Activated CD4-positive, CD25-positive, alpha-beta regulatory T cell treated with anti-CD3 and anti-CD28 coated beads, Interleukin-2, amount 50 U/mL, for 24 hours (primary cell): ENCODE results near the gene FNDC3B.
"Not testable (repeated sequence)": the region's sequence is repeated elsewhere in the genome, so short reads cannot be mapped to it uniquely, and the experiment has no call there.

Experiments
- ATAC-seq, 2 donors: fragments of 150-1000 bp; cut with Tn5 transposase; one replicate each; pipeline ENCODE4 v1.10.0; 2021; ENCODE audit warnings: mild to moderate bottlenecking in 1 of 2, moderate library complexity in 1 of 2

FNDC3B gene

DNA sequence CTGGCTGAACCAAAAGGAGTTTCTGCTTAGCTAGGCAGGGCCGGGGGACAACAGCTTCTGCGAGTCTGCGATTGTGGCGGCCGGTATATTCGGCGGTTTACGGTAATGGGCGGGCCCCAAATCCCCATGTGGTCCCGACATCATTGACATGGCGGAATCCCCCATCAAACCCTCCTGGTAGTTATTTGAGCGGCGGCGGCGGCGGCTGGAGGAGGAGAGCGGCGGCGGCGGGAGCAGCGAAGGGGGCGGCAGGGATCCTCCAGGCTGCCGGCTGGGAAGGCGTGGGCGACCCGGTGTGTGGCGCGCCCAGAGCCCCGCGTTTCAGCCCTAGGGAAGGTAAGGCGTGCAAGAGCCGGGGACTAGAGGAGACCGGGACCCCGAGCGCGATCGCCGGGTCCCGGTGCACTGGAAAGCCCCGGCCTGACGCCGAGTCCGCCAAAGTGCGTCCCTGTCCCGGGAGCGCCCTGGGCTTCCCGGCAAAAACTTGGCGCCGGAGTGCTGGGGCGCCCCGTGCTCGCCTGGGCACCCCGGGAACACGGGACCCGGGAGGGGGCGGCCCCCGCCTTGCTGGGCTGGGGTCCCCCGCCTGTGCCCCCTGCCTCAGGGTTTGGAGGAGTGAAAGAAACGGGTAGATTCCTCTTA, at the start of gene FNDC3B:
Gene FNDC3B, plus strand, starts transcription at position 143 of the 642 bp plus-strand sequence. CDS start 72,902 bp downstream, outside the sequence.
- peak; percentile 91 to 96 for ATAC-seq

DNA sequence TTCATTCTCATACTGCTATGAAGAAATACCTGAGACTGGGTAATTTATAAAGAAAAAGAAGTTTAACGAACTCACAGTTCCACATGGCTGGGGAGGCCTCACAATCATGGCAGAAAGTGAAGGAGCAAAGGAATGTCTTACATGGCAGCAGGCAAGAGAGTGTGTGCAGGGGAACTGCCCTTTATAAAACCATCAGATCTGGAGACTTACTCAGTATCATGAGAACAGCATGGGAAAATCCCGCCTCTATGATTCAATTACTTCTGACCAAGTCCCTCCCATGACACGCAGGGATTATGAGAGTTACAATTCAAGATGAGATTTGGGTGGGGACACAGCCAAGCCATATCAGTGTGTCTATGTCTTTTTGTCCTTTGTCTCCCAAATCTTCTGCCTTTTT, 49.1 kb upstream of the FNDC3B start:
- not testable (repeated sequence) for ATAC-seq

DNA sequence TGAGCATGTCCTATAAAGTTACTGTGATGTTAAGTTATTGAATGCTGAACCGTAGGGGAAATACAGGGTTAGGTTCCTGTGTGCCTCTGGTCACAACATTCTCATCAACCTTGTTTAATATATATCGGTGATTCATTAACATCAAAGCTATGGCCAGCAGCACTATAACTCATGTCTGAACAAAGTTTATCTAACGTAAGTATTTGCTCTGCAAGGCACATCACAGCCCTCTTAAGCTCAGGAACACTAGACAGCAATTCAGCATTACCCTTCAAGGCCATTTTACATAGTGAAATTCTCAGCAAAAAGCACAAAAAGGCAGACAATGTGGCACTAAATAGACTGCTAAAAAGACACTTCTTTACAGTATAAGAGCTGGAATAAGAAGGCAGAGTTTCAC, 48.2 kb upstream of the FNDC3B start:
- no peak for ATAC-seq

DNA sequence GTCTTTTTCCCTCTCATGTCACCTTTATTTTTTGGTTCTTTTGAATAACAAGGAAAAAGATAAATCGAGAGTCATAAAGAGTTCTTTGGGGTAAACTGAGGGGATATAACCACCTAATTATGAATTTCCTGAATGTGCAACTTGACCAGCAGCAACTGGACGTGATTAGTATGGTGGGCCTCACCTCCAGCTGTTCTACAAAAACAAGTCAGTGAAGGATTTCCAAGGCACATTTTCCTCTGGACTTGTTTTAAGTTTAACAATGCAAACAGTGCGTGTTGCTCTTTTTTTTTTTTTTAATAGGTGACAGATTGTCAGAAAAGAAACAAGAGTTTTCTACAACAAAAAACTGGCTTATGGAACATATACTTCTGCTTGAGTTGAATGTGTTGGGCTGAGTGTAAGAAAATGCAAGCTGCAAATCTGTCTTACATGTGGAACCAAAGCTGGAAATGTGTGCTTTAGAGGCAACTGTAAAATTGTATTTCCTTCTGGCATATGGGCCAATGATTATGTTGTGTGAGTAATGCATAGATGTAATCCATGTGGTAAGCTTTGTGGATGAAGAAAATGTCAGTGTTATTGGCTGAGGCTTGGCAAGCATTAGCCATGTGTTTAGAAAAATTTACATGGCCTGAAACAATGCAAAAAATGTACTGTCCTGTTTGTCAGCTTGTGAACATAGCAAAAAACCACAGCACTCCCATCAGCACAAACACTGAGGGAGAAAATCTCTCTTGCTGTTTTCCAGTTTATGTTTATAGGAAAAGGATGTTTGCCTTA, 44.5 kb upstream of the FNDC3B start:
- ATAC-seq, result no peak

DNA sequence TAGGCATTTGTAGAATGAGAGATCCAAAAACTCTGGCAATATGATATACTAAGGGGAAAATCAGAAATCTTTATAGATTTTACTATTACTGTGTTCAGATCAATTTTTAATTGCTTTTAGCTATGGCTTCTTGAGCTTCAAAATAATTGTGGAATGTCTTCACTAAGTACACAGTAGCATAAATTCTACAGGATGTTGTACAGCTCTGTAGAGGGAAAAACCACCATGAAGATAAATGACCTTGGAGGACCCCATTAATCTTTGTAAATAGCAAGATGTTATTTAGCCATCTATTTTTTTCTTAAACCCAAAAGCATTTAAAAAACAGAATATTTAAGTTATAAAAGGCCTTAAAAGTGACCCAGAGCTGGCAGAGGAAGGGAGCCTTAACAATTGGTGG, 43.9 kb upstream of the FNDC3B start:
- no peak for ATAC-seq

DNA sequence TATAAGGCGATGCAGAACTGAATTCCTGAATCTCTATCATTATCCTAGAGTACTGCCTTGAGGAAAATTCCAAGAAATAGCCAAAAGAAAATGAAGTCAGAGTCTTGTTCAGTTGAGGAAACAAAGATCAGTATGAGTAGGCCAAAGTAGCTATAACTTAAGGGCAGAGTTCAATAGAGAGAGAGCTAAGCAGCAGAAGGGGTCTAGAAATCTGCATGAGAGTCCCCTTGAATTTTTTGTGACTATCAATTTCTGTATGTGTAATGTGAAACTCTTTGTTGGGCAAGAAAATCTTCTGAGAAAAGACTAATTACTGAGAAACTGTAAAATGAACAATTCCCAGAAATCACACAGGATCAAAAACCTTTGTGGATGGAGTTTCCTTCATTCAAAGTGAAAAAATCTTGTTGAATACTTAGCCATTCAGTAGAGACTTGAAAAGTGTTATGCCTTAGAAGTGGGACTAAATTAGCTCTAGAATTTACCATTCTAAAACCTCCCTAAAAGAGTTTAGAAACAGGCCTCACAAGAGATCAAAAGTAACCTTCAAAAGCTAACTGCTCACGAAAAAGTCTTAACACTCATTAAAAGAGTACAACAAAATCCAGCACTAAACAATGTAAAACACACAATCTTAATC, 43.1 kb upstream of the FNDC3B start:
- ATAC-seq, result no peak

DNA sequence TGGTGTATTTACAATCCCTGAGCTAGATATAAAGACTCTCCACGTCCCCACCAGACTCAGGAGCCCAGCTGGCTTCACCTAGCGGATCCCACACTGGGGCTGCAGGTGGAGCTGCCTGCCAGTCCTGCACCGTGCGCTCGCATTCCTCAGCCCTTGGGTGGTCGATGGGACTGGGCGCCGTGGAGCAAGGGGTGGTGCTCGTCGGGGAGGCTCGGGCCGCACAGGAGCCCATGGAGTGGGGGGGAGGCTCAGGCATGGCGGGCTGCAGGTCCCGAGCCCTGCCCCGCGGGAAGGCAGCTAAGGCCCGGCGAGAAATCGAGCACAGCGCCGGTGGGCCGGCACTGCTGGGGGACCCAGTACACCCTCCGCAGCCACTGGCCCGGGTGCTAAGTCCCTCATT, 40.6 kb upstream of the FNDC3B start:
- not testable (repeated sequence) for ATAC-seq

DNA sequence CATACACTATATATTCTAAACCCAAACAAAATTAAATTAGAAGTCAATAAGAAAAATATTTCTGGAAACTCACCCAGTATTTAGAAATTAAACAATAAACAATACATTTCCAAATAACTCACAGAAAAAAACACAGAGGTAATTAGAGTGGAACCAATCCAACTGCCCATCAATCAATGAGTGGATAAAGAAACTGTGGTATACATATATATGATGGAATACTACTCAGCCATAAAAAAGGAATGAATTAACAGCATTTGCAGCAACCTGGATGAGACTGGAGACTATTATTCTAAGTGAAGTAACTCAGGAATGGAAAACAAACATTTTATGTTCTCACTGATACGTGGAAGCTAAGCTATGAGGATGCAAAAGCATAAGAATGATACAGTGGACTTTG, 37.8 kb upstream of the FNDC3B start:
- ATAC-seq, result not testable (repeated sequence)

DNA sequence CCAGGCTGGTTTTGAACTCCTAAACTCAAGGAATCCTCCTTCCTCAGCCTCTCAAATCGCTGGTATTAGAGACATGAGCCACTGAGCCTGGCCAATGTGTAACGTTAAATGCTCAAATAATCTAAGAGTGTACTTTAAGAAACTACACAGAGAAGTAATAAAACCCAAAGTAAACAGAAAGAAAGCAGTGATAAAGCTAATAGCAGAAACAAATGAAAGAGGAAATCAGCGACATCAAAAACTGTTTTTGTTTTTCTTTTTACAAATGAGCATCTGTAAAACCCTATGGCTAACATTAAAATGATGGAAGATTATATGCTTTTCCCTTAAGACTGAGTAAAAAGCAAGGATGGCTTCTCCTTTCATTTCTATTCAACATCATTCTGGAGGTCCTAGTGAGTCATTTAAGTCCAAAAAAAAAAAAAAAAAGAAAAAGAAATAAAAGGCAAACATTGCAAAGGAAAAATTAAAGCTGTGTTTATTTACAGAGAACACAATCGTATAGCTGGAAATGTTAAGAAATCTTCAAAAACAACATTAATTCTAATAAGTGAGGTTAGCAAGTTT, 36.8 kb upstream of the FNDC3B start:
- no peak for ATAC-seq

DNA sequence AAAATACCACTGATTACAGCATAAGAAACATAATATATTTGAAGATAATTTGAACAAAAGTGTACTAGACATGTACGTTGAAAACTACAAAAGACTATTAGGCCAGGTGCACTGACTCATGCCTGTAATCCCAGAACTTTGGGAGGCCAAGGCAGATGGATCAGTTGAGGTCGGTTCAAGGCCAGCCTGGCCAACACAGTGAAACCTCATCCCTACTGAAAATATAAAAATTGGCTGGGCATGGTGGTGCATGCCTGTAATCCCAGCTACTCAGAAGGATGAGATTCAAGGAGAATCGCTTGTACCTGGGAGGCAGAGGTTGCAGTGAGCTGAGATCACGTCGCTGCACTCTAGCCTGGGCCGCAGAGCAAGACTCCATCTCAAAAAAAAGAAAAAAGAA, 36.2 kb upstream of the FNDC3B start:
- ATAC-seq, result no peak

DNA sequence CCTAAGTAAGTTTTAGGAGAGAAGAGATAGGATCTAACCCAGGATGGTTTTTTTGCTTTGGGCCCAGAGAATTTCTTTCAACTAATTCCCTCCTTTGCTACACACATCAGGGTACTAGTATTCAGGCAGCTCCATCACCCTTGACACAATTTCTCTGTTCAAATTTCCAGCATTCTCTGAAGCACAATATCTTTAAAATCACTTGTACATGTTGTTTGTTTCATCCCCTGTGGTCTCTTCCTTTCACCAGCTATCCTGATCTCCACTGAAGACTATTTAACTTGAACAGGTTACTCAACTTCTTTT, 32.4 kb upstream of the FNDC3B start:
- ATAC-seq, result no peak

DNA sequence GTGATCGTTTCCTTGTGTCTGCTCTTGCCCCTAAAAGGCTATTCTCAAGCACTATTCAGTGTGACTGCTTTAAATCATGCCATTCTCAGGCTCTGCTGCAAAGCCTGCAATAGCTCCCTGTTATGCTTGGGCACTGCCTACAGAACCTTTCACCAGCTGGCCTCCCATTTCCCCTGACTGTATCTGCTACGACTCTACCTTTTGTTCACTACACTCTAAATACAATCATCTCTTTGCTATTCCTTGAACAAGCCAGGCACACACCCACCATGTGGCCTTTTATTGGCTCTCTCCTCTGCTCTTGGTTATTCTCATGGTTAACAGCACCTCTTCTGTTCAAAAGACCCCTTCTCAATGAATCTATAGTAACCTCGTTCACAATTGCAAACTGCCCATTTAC, 29.6 kb upstream of the FNDC3B start:
- ATAC-seq, result no peak

DNA sequence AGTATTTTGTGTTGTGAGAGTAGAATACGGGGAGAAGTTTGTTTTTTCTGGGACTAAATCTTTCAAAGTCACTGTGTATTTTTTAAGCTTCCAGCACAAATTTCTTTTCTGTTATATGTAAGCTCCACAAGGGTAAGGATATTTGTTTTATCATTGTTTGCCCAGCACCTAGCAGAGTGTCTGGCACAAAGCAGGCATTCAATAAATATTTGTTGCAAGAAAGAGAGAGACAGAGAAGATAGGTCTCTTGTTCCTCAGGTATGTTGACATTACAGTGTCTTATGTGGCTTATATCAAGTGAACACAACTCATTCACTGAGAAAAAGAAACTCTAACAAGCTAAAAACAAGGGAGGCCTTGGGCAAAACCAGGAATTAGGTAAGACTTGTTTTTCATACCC, 26.6 kb upstream of the FNDC3B start:
- no peak for ATAC-seq

DNA sequence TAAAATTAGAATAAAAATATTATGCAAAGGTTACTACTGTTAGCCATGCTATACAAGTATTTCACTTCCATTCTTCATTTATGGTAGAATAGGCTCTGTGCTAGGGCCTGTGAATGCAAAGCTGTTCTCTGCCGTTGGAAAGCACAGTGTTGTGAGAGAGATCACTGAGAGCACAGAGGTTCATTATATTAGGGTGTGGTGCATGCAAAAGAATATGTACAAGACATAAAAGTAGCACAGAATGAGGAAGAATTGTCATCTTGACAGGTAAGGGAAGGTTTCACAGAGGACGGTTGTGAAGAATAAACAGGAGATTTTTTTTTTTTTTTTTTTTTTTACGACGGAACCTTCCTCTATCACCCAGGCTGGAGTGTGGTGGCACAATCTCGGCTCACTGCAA, 25.2 kb upstream of the FNDC3B start:
- no peak for ATAC-seq

DNA sequence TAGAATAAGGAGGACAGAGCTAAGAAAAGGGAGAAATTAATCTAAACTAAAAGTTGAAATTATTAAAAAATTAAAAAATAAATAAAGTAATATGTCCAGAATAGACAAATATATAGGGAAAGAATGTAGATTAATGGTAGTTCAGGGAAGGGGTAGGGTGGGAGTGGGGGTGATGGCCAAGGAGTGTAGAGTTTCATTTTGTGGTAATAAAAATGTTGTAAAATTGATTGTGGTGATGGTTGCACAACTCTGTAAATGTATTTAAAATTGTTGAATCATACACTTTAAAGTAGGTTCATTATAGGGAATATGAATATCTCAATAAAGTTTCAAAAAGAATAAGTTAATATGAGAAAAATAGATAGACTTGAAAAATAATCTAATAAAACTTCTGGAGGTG, 21.0 kb upstream of the FNDC3B start:
- ATAC-seq, result no peak

DNA sequence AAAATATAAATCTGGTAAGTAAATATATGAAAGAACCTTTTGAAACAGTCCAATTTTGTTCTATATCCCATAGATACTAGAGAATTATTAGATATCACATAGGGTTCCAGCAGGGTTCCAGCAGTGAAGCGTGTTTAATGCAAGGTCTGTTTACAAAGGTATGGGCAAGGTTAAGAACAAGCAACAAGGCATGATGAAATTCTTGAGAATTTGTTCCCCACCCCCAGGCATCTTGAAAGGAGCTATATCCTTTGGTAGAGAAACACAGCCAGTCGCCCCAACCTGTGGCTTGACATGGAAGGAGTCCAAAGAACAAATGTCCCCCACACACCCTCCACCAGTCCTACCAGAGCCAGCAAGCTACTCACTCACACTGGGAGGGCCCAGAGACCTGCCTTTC, 18.6 kb upstream of the FNDC3B start:
- no peak for ATAC-seq

DNA sequence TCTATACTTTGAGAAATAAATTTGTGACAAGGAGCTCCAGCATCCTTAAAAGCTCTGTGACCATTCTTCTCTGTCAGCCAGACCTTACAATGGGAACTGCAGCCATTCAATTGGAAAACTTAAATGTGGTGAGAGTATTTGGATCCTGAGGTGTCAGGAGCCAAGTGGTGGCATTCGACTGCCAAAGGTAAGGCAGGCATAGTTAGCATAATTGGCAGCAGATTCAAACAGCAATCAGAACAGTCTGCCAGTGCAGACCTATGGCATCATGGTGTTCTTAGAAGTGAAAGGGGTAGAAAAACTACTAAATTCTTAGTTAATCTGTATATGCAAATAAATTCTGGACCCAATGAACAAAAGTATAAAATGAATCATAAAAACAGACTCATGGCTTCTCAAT, 18.2 kb upstream of the FNDC3B start:
- no peak for ATAC-seq

DNA sequence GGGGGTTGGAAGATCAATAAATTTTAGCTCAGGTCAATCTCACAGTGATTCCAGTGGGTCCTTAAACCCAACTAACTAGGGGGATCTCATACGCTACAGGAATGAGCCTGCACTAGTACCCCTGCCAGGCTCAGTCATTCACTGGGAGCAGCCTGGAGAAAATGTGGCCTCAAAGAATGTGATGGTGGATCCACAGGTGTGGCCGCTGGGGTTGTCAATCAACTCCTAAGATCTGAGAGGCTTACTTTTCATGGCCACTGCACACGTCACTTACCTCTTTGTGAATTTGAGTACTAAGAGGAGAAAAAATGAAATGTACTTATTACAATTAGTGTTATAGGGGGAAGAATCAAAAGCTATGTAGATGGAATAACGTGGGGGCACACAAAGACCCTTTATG, 17.5 kb upstream of the FNDC3B start:
- ATAC-seq, result no peak

DNA sequence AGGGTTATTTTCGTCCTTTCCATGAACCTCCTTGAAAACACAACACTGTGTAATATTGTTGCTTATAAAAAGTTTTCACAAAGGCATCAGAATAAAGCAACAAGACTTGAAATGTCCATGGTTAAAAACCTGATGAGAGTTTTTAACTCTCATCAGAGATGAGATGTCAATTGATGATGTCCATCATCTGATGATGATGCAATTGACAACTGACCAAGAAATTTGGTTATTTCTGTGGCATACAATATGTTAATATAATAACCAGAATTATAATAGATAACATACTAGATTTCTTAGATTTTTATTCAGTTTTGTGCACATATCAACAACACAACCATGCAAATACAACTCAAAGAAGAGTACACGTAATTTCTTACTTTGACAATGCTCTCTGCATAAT, 15.5 kb upstream of the FNDC3B start:
- ATAC-seq, result no peak

DNA sequence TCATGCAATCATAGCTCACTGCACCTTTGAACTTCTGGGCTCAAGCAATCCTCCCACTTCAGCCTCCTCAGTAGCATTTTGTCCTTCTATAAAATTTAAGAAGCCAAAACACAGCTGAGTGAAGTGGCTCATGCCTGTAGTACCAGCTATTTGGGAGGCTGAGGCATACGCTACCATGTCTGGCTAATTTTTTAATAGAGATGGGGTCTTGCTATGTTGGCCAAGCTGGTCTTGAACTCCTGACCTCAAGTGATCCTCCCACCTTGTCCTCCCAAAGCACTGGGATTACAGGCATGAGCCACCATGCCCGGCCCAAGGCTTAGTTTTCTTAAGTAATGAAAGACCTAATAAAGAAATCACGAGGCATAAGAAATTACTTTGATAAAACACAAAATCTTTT, 14.7 kb upstream of the FNDC3B start:
- ATAC-seq, result no peak

DNA sequence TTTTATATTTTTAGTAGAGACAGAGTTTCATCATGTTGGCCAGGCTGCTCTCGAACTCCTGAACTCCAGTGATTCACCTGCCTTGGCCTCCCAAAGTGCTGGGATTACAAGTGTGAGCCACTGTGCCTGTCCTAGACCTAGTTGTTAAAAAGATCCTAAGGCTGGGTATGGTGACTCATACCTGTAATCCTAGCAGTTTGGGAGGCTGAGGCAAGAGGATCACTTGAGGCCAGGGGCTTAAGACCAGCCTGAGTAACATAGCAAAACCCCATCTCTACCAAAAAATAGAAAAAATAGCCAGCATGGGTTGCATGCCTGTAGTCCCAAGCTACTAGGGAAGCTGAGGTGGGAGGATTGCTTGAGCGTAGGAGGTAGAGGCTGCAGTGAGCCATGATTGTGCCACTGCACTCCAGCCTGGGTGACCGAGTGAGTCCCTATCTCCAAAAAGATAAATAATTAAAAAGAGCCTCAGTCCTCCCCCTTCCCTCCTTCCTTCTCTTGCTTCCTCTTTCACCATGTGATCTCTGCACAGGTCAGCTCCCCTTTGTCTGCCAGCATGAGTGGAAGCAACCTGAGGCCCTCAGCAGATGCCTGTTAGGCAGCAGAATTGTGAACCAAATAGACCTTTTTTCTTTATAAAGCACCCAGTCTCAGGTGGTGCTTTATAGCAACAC, 9.8 kb upstream of the FNDC3B start:
- ATAC-seq, result no peak

DNA sequence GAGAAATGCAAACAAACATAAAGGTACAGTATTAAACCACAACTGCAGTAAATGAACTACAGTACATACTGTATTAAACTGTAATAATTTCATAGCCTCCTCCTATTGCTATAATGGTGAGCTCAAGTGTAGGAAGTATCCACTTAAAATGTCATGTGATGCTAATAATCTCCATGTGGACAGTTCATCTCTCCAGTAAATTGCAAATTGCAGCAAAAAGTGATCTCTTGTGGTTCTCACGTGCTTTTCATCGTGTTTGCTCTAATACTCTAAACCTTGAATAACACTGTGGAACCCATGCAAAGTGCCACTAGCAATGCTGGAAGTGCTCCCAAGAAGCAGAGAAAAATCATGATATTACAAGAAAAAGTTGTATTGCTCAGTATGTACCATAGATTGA, 9.2 kb upstream of the FNDC3B start:
- no peak for ATAC-seq

DNA sequence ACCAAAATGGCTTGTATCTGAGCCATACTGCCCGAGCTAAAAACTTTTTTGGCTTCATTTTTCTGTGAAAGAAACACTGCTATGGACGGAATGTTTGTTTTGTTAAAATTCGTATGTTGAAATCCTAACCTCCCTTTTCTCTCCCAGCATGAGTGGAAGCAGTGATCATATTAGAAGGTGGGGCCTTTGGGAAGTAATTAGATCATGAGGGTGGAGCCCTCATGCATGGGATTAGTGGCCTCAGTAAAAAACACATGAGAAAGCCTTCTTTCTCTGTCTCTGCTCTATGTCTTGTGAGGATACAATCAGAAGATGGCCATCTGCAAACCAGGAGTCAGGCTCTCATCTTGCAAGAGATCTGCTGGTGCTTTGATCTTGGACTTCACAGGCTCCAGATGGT, 7.4 kb upstream of the FNDC3B start:
- no peak for ATAC-seq
